Spinal cord (tissue), 10 donors: ENCODE measurements around the gene KCNQ1. TPM values are rescaled to one million over a fixed set of nuclear protein-coding genes. Genes with fewer than 3 reads are reported as not detected.

Experiments used
- DNase-seq, 6 donors: peaks; one replicate each; pipeline versions ENCODE4 v3.0.0 to v3.0.0-alpha.2; 2013 to 2015; ENCODE audit warnings: low spot score in 6 of 6, low read depth in 4 of 6
- H3K27ac ChIP-seq: one replicate; pipeline ENCODE4 v1.5.1; 2013; ENCODE audit warnings: low read depth, low read length, control low read depth
- H3K27me3 ChIP-seq: one replicate; pipeline ENCODE4 v1.6.1; 2013; ENCODE audit warnings: low read length; ENCODE audit not compliant: control insufficient read depth, insufficient read depth
- H3K36me3 ChIP-seq: one replicate; pipeline ENCODE4 v1.6.1; 2013; ENCODE audit warnings: low read length; ENCODE audit not compliant: control insufficient read depth, insufficient read depth
- H3K4me1 ChIP-seq: one replicate; pipeline ENCODE4 v1.6.1; 2013; ENCODE audit warnings: low read length; ENCODE audit not compliant: control insufficient read depth, insufficient read depth
- H3K4me3 ChIP-seq: one replicate; pipeline ENCODE4 v1.5.1; 2013; ENCODE audit warnings: low read depth, low read length, control low read depth
- H3K9me3 ChIP-seq: one replicate; pipeline ENCODE4 v1.6.1; 2013; ENCODE audit warnings: low read length; ENCODE audit not compliant: control insufficient read depth, insufficient read depth
- WGBS: methylation state at CpG from one replicate; pipeline ENCODE4 v1.1.5; 2013; ENCODE audit warnings: missing lambda C conversion rate; ENCODE audit not compliant: insufficient coverage; 5-methylcytosine and 5-hydroxymethylcytosine counted together
- polyA plus RNA-seq, 2 donors: library from polyadenylated mRNA; unstranded; fragments of 120-200 nt; gene quantifications; one replicate each; pipeline ENCODE4 v1.2.1, GENCODE V29; 2013; ENCODE audit not compliant: insufficient read length in 2 of 2
- total RNA-seq, 2 donors: library from RNA; depleted of rRNA in 1 of 2; stranded (reverse); fragments of 120-200 nt in 1 of 2; fragments of >200 nt in 1 of 2; gene quantifications; one replicate each; pipeline versions ENCODE4 v1.2.3 to v1.2.4, GENCODE V29; 2013 to 2014
- donor health status: healthy.

Gene KCNQ1
- total and polyA plus RNA-seq, 4 donors, result 0.83 to 3.1 (median 2.1) TPM

GRCh38 chr11:2825889-2826678, 381.3 kb downstream of the KCNQ1 start:
- Histone ChIP-seq H3K9me3 (peaks cover 14% of the 10 kb centered on the region), H3K27ac (peak overlapping the region; percentile 75), H3K4me1 (peaks cover 26% of the 10 kb centered on the region), H3K36me3 (no peaks in the 10 kb centered on the region), H3K27me3 (no peaks in the 10 kb centered on the region), H3K4me3 (no peak overlapping the region)
- WGBS, result 19% methylated on average over 26 of the region's 29 CpGs
- DNase-seq, result peak in 2 of 6 donors; percentile 66 to 74

GRCh38 chr11:2826679-2827056, 381.9 kb downstream of the KCNQ1 start:
- DNase-seq, result no peak
- Histone ChIP-seq H3K36me3 (no peaks in the 10 kb centered on the region), H3K27me3 (no peaks in the 10 kb centered on the region), H3K4me3 (no peak overlapping the region), H3K9me3 (peaks cover 14% of the 10 kb centered on the region), H3K27ac (peak overlapping the region; percentile 75), H3K4me1 (peaks cover 26% of the 10 kb centered on the region)
- WGBS, result 65% methylated on average over 2 of the region's 4 CpGs

GRCh38 chr11:2827256-2827655, 382.4 kb downstream of the KCNQ1 start:
- Histone ChIP-seq H3K4me1 (peaks cover 29% of the 10 kb centered on the region), H3K9me3 (peaks cover 14% of the 10 kb centered on the region), H3K4me3 (no peak overlapping the region), H3K27ac (no peak overlapping the region), H3K36me3 (no peaks in the 10 kb centered on the region), H3K27me3 (no peaks in the 10 kb centered on the region)
- 94% methylated on average over 5 of the region's 12 CpGs for WGBS
- DNase-seq, result no peak

- no peak for DNase-seq
- Histone ChIP-seq H3K4me1 (peaks cover 32% of the 10 kb centered on the region), H3K27me3 (no peaks in the 10 kb centered on the region), H3K27ac (no peak overlapping the region), H3K36me3 (no peaks in the 10 kb centered on the region), H3K9me3 (peaks cover 11% of the 10 kb centered on the region), H3K4me3 (no peak overlapping the region)
- 79% methylated on average over 10 of the region's 10 CpGs for WGBS
These were observed 383.0 kb downstream of the KCNQ1 start for GRCh38 chr11:2827792-2828191.

GRCh38 chr11:2828585-2829330, 383.9 kb downstream of the KCNQ1 start:
- Histone ChIP-seq H3K4me1 (peaks cover 36% of the 10 kb centered on the region), H3K27ac (no peak overlapping the region), H3K9me3 (peaks cover 8% of the 10 kb centered on the region), H3K4me3 (no peak overlapping the region), H3K36me3 (no peaks in the 10 kb centered on the region), H3K27me3 (no peaks in the 10 kb centered on the region)
- WGBS, result 50% methylated on average over 1 of the region's 4 CpGs
- DNase-seq, result no peak

GRCh38 chr11:2830030-2830812, 385.4 kb downstream of the KCNQ1 start:
- Histone ChIP-seq H3K36me3 (no peaks in the 10 kb centered on the region), H3K27ac (no peak overlapping the region), H3K9me3 (peaks cover 8% of the 10 kb centered on the region), H3K4me3 (no peak overlapping the region), H3K27me3 (no peaks in the 10 kb centered on the region), H3K4me1 (peaks cover 45% of the 10 kb centered on the region)
- 87% methylated on average over 7 of the region's 8 CpGs for WGBS
- DNase-seq, result no peak

GRCh38 chr11:2830886-2831285, 386.1 kb downstream of the KCNQ1 start:
- no peak overlapping the region for H3K27ac ChIP-seq
- H3K27me3 ChIP-seq, result no peaks in the 10 kb centered on the region
- no peak for DNase-seq
- H3K4me3 ChIP-seq, result no peak overlapping the region
- WGBS, result 91% methylated on average over 8 of the region's 8 CpGs
- H3K4me1 ChIP-seq, result peaks cover 40% of the 10 kb centered on the region
- H3K9me3 ChIP-seq, result peaks cover 8% of the 10 kb centered on the region
- H3K36me3 ChIP-seq, result no peaks in the 10 kb centered on the region

- Histone ChIP-seq H3K4me3 (no peak overlapping the region), H3K4me1 (peaks cover 40% of the 10 kb centered on the region), H3K9me3 (peaks cover 8% of the 10 kb centered on the region), H3K36me3 (no peaks in the 10 kb centered on the region), H3K27me3 (no peaks in the 10 kb centered on the region), H3K27ac (no peak overlapping the region)
- WGBS, result 87% methylated on average over 11 of the region's 14 CpGs
- no peak for DNase-seq
These were observed 387.1 kb downstream of the KCNQ1 start for GRCh38 chr11:2831781-2832532.

GRCh38 chr11:2832533-2833020, 387.8 kb downstream of the KCNQ1 start:
- H3K9me3 ChIP-seq, result peaks cover 8% of the 10 kb centered on the region
- WGBS, result 69% methylated on average over 5 of the region's 8 CpGs
- H3K4me3 ChIP-seq, result no peak overlapping the region
- H3K4me1 ChIP-seq, result peaks cover 46% of the 10 kb centered on the region
- DNase-seq, result no peak
- H3K27me3 ChIP-seq, result no peaks in the 10 kb centered on the region
- H3K27ac ChIP-seq, result no peak overlapping the region
- no peaks in the 10 kb centered on the region for H3K36me3 ChIP-seq
